DND-41 (cell line): ENCODE data around the gene OR2A2.

Experiments used
- EZH2 ChIP-seq: IDR thresholded peaks from 3 replicates; pipeline ENCODE4 v1.6.1; 2012; ENCODE audit warnings: borderline replicate concordance, low read depth, mild to moderate bottlenecking, moderate library complexity, low read length, inconsistent platforms; ENCODE audit not compliant: severe bottlenecking
- TF ChIP-seq, protein P1 (sequence below): IDR thresholded peaks from 2 replicates; pipeline ENCODE4 v1.5.1; 2012; ENCODE audit warnings: borderline replicate concordance, low read length, moderate library complexity, mild to moderate bottlenecking; ENCODE audit not compliant: poor library complexity, severe bottlenecking; ENCODE audit errors: extremely low read depth

DNA sequence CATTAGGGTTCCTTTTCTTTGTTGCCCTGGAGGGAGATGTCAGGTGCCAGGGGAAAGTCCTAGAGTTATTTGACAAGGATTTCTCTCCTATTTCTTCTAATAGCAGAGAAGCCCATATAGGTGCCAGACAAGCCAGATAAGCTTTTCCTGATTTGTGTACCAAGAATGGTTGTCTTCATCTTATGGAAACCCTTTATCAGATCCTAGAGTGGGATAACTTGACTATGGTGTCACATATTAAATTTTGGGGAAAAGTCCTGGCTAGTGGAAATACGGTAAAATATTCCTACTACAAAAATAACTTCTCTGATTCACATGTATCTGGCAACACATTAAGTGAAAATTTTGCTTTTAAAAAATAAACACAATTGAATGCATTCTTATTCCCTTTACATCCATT is 22.2 kb upstream of the OR2A2 start:
- TF ChIP-seq, protein P1, sequence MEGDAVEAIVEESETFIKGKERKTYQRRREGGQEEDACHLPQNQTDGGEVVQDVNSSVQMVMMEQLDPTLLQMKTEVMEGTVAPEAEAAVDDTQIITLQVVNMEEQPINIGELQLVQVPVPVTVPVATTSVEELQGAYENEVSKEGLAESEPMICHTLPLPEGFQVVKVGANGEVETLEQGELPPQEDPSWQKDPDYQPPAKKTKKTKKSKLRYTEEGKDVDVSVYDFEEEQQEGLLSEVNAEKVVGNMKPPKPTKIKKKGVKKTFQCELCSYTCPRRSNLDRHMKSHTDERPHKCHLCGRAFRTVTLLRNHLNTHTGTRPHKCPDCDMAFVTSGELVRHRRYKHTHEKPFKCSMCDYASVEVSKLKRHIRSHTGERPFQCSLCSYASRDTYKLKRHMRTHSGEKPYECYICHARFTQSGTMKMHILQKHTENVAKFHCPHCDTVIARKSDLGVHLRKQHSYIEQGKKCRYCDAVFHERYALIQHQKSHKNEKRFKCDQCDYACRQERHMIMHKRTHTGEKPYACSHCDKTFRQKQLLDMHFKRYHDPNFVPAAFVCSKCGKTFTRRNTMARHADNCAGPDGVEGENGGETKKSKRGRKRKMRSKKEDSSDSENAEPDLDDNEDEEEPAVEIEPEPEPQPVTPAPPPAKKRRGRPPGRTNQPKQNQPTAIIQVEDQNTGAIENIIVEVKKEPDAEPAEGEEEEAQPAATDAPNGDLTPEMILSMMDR: no peak
- TF ChIP-seq EZH2: no peak
